ENCODE measurements around the gene ATP1B4. TPM values are rescaled to one million over a fixed set of nuclear protein-coding genes. Genes with fewer than 3 reads are reported as not detected.

The ATP1B4 gene
- total RNA-seq, 4 donors from 2014 or later: 2.3 to 20.4 (median 4.7) TPM

DNA sequence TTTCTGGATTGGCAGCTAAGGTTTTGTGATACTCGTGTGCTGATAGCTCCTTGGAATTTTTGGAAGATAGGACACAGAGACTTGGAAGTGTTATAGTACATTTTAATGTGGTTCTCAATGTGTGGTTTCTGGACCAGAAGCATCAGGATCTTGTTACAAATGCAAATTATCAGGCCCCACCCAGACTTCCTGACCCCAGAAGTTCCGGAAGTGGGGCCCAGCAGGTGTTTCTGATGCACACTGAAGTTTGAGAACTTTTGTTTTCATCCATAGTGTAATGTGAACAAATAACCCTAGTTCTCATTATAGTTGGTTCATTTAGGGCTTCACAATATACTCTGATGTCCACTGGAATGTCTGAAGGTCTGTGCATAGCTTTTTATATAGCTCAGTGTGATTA lies 57.6 kb downstream of the ATP1B4 start:
- H3K4me3 ChIP-seq: no peak overlapping the region
- no peak overlapping the region for H3K27ac ChIP-seq
- H3K4me1 ChIP-seq: no peaks in the 10 kb centered on the region
- ATAC-seq (no peak), DNase-seq (no peak)
- H3K36me3 ChIP-seq: no peaks in the 10 kb centered on the region
- intact Hi-C loops (cut with DNase I; ENCODE audit: low total_unique reads): no loop called here
- no peaks in the 10 kb centered on the region for H3K27me3 ChIP-seq
- in situ Hi-C loops (cut with MboI; ENCODE audit: low sequenced_read_pairs in 4 of 4): no loop called here
- H3K9me3 ChIP-seq: no peaks in the 10 kb centered on the region
- TF ChIP-seq CTCF (IDR thresholded peaks at IDR 0.05 in 4 of 5, conservative IDR thresholded peaks at IDR 0.05 in 1 of 5): no peak
- no peak for TF ChIP-seq POLR2A (IDR thresholded peaks at IDR 0.05)

GRCh38 chrX:120426599-120426998 lies 64.7 kb downstream of the ATP1B4 start:
- no peak overlapping the region for H3K27ac ChIP-seq
- H3K27me3 ChIP-seq: no peaks in the 10 kb centered on the region
- H3K9me3 ChIP-seq: no peaks in the 10 kb centered on the region
- ATAC-seq (no peak), DNase-seq (no peak)
- H3K36me3 ChIP-seq: no peaks in the 10 kb centered on the region
- no peak overlapping the region for H3K4me3 ChIP-seq
- in situ Hi-C loops (cut with MboI; ENCODE audit: low sequenced_read_pairs in 4 of 4) (no loop called here), intact Hi-C loops (cut with DNase I; ENCODE audit: low total_unique reads) (no loop called here)
- TF ChIP-seq CTCF (IDR thresholded peaks at IDR 0.05 in 4 of 5, conservative IDR thresholded peaks at IDR 0.05 in 1 of 5): no peak
- H3K4me1 ChIP-seq: no peaks in the 10 kb centered on the region

DNA sequence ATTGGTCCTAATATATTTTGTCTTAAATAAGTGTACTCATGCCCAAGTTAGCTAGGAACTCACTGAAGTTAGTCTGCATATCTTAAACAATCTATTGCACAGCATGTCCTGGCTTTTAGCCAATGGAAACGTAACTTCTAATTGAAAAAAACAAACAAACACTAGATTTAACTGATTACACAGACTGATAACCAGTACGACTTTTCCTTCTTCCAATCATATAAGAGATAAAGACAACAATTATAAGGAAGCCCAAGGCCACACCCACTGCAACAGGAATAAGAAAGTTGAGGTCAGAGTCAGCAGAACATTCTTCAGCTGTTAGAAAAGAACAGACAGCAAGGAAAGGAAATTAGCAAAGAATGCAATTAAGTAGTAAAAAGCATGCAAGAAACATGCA lies 66.4 kb downstream of the ATP1B4 start:
- H3K4me3 ChIP-seq: no peak overlapping the region
- H3K36me3 ChIP-seq: no peaks in the 10 kb centered on the region
- no peaks in the 10 kb centered on the region for H3K4me1 ChIP-seq
- ATAC-seq (no peak), DNase-seq (no peak)
- no peaks in the 10 kb centered on the region for H3K27me3 ChIP-seq
- intact Hi-C loops (cut with DNase I; ENCODE audit: low total_unique reads): no loop called here
- no peaks in the 10 kb centered on the region for H3K9me3 ChIP-seq
- TF ChIP-seq CTCF (IDR thresholded peaks at IDR 0.05 in 4 of 5, conservative IDR thresholded peaks at IDR 0.05 in 1 of 5) (no peak), POLR2A (IDR thresholded peaks at IDR 0.05) (no peak)
- in situ Hi-C loops (cut with MboI; ENCODE audit: low sequenced_read_pairs in 4 of 4): no loop called here
- no peak overlapping the region for H3K27ac ChIP-seq

DNA sequence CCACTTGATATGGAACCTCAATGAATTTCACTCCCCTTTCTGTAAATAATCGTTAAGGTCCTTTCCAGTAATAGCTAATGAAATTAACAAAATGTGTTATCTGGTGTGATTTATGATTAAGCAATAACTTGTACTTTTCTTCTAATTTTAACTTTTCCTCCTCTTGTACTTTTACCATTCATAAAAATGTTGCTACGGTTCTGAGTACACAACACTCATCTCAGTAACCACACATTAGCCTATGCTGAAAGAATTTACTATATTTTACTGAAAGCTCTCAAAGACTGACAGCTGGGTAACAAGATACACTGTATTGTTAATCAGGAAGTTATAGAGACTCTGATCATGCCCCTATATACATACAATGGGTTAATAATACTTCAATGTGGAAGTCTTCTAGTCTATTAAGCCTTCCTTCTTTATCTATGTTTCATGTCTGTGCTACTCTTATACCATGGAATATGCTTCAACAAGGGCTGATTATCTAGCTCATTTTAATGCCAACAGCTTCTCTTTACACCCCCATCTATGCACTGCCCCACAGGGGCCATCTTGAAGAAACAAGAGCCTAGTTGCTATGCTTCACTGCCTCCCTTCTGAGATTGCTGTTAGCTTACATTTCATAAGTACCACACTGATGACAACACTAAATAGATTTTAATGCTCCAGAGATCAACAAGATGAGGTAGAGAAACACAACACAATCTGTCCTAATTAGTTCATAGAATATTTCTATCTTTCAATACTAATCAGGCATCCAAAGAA lies 68.1 kb downstream of the ATP1B4 start:
- no peaks in the 10 kb centered on the region for H3K36me3 ChIP-seq
- in situ Hi-C loops (cut with MboI; ENCODE audit: low sequenced_read_pairs in 4 of 4): no loop called here
- no peak for TF ChIP-seq POLR2A (IDR thresholded peaks at IDR 0.05)
- TF ChIP-seq CTCF (IDR thresholded peaks at IDR 0.05 in 4 of 5, conservative IDR thresholded peaks at IDR 0.05 in 1 of 5): no peak
- DNase-seq (no peak), ATAC-seq (no peak)
- no peaks in the 10 kb centered on the region for H3K9me3 ChIP-seq
- no peaks in the 10 kb centered on the region for H3K27me3 ChIP-seq
- H3K27ac ChIP-seq: no peak overlapping the region
- no peaks in the 10 kb centered on the region for H3K4me1 ChIP-seq
- intact Hi-C loops (cut with DNase I; ENCODE audit: low total_unique reads): no loop called here
- no peak overlapping the region for H3K4me3 ChIP-seq

Other genes starting within 250 kb of the ATP1B4 start
- gene RHOXF1, start 246.2 kb upstream of the ATP1B4 start, total RNA-seq: not detected
- not detected for gene RHOXF2, start 203.5 kb upstream of the ATP1B4 start, total RNA-seq
- 10 to 100 TPM in 2 of 4 donors, 1 to 10 TPM in 2; 9.2 to 12.4 (median 9.8) TPM for gene ZBTB33, start 111.3 kb upstream of the ATP1B4 start, total RNA-seq
- 1 to 10 TPM in 1 of 4 donors, under 1 TPM in 2, not detected in 1; 0.16 to 1.3 (median 0.56) TPM for gene TMEM255A, start 50.6 kb upstream of the ATP1B4 start, total RNA-seq
- 100 to 1,000 TPM in 3 of 4 donors, 10 to 100 TPM in 1; 70.0 to 112 (median 110) TPM for gene LAMP2, start 107.2 kb downstream of the ATP1B4 start, total RNA-seq
- 10 to 100 TPM; 10.1 to 14.6 (median 11.9) TPM for gene CUL4B, start 198.9 kb downstream of the ATP1B4 start, total RNA-seq
- 10 to 100 TPM; 15.9 to 32.4 (median 26.0) TPM for gene MCTS1, start 242.0 kb downstream of the ATP1B4 start, total RNA-seq

Measured in gastrocnemius medialis (tissue), 4 donors.